Stimulated activated CD8-positive, alpha-beta memory T cell treated with anti-CD3 and anti-CD28 coated beads, Interleukin-15, amount 100 ng/mL, for 1 hour (primary cell): ENCODE results near the gene TBC1D5.
"Not testable (repeated sequence)": the region's sequence is repeated elsewhere in the genome, so short reads cannot be mapped to it uniquely, and the experiment has no call there.

Source experiments
- DNase-seq: peaks from one replicate; pipeline ENCODE4 v3.0.0-alpha.2; 2020; ENCODE audit warnings: low read depth

The TBC1D5 gene

GRCh38 chr3:17749705-17750293 is 7.4 kb upstream of the TBC1D5 start:
- DNase-seq: no peak

- no peak for DNase-seq
Observed at GRCh38 chr3:17749281-17749680, 6.8 kb upstream of the TBC1D5 start.

GRCh38 chr3:17747890-17748247 is 5.4 kb upstream of the TBC1D5 start:
- DNase-seq: no peak

- no peak for DNase-seq
Observed at GRCh38 chr3:17747174-17747889, 4.9 kb upstream of the TBC1D5 start.

GRCh38 chr3:17745894-17746293 is 3.5 kb upstream of the TBC1D5 start:
- DNase-seq: no peak

GRCh38 chr3:17745301-17745700 is 2.9 kb upstream of the TBC1D5 start:
- no peak for DNase-seq

- no peak for DNase-seq
Observed at GRCh38 chr3:17744693-17745092, 2.3 kb upstream of the TBC1D5 start.

- DNase-seq: no peak
Observed at GRCh38 chr3:17743658-17743995, 1.2 kb upstream of the TBC1D5 start.

- no peak for DNase-seq
Observed at GRCh38 chr3:17742880-17743657, 638 bp upstream of the TBC1D5 start.

- DNase-seq: no peak
Observed at GRCh38 chr3:17741621-17742101, 770 bp downstream of the TBC1D5 start.

- no peak for DNase-seq
Observed at GRCh38 chr3:17740721-17741141, 1.7 kb downstream of the TBC1D5 start.

- no peak for DNase-seq
Observed at GRCh38 chr3:17738921-17739320, 3.5 kb downstream of the TBC1D5 start.

- DNase-seq: no peak
Observed at GRCh38 chr3:17738219-17738618, 4.2 kb downstream of the TBC1D5 start.

- no peak for DNase-seq
Observed at GRCh38 chr3:17737591-17737990, 4.8 kb downstream of the TBC1D5 start.

- not testable (repeated sequence) for DNase-seq
Observed at GRCh38 chr3:17735362-17735761, 7.1 kb downstream of the TBC1D5 start.

- DNase-seq: no peak
Observed at GRCh38 chr3:17733768-17734167, 8.7 kb downstream of the TBC1D5 start.

GRCh38 chr3:17733215-17733614 is 9.2 kb downstream of the TBC1D5 start:
- DNase-seq: no peak

- DNase-seq: no peak
Observed at GRCh38 chr3:17730318-17730967, 12.0 kb downstream of the TBC1D5 start.

GRCh38 chr3:17726313-17726712 is 16.1 kb downstream of the TBC1D5 start:
- no peak for DNase-seq

- DNase-seq: not testable (repeated sequence)
Observed at GRCh38 chr3:17725844-17726243, 16.6 kb downstream of the TBC1D5 start.

- DNase-seq: no peak
Observed at GRCh38 chr3:17724948-17725347, 17.5 kb downstream of the TBC1D5 start.

GRCh38 chr3:17724122-17724521 is 18.3 kb downstream of the TBC1D5 start:
- DNase-seq: no peak

GRCh38 chr3:17717411-17717810 is 25.0 kb downstream of the TBC1D5 start:
- no peak for DNase-seq
